Measurements from ENCODE around the gene ZSCAN5A. TPM values are rescaled to one million over a fixed set of nuclear protein-coding genes. Genes with fewer than 3 reads are reported as not detected.

Gene ZSCAN5A
- total RNA-seq, 1 donor: 4.3 TPM

DNA sequence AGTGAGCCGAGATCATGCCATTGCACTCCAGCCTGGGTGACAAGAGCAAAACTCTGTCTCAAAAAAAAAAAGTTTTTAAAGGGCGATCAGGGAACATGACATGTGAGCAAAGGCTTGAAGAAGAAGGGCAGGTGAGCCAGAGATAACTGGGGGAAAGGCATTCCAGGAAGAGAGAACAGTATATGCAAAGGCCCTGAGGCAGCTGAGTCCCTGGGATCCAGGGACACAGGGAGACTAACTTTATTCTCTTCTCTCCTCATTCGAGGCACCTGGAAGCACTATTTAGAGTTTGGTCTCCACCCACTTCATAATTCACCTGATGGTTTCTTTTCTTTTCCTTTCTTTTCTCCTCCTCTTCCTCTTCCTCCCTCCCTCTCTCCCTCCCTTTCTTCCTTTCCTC is 17.6 kb downstream of the ZSCAN5A start:
- DNase-seq (ENCODE audit: insufficient read length, low spot score, missing footprints): no peak
- H4K20me1 ChIP-seq (ENCODE audit: insufficient read depth, low read length): no peaks in the 10 kb centered on the region
- no peaks in the 10 kb centered on the region for H3K4me1 ChIP-seq (ENCODE audit: insufficient read depth, low read length)
- H3K79me2 ChIP-seq (ENCODE audit: insufficient read depth, low read length): no peaks in the 10 kb centered on the region
- H2AFZ ChIP-seq (ENCODE audit: low read length): no peak overlapping the region
- TF ChIP-seq CTCF (IDR thresholded peaks at IDR 0.05; ENCODE audit: extremely low read depth, low read depth, low read length): no peak
- no peaks in the 10 kb centered on the region for H3K27me3 ChIP-seq (ENCODE audit: insufficient read depth, low read length)
- H3K4me2 ChIP-seq (ENCODE audit: insufficient read depth, low read length): no peak overlapping the region
- no peaks in the 10 kb centered on the region for H3K9me3 ChIP-seq (ENCODE audit: low read depth, low read length)
- H3K27ac ChIP-seq (ENCODE audit: low read depth, low read length): no peak overlapping the region
- no peaks in the 10 kb centered on the region for H3K36me3 ChIP-seq (ENCODE audit: insufficient read depth, low read length)
- no peak overlapping the region for H3K4me3 ChIP-seq (ENCODE audit: insufficient read depth, low read length)

GRCh38 chr19:56295531-56296455 is 18.8 kb downstream of the ZSCAN5A start:
- H3K4me3 ChIP-seq (ENCODE audit: insufficient read depth, low read length): no peak overlapping the region
- H3K9me3 ChIP-seq (ENCODE audit: low read depth, low read length): no peaks in the 10 kb centered on the region
- H4K20me1 ChIP-seq (ENCODE audit: insufficient read depth, low read length): no peaks in the 10 kb centered on the region
- no peaks in the 10 kb centered on the region for H3K4me1 ChIP-seq (ENCODE audit: insufficient read depth, low read length)
- H3K79me2 ChIP-seq (ENCODE audit: insufficient read depth, low read length): no peaks in the 10 kb centered on the region
- no peak for TF ChIP-seq CTCF (IDR thresholded peaks at IDR 0.05; ENCODE audit: extremely low read depth, low read depth, low read length)
- peak; percentile 23 for DNase-seq (ENCODE audit: insufficient read length, low spot score, missing footprints)
- H3K27ac ChIP-seq (ENCODE audit: low read depth, low read length): no peak overlapping the region
- no peak overlapping the region for H3K4me2 ChIP-seq (ENCODE audit: insufficient read depth, low read length)
- H3K27me3 ChIP-seq (ENCODE audit: insufficient read depth, low read length): no peaks in the 10 kb centered on the region
- H2AFZ ChIP-seq (ENCODE audit: low read length): no peak overlapping the region
- H3K36me3 ChIP-seq (ENCODE audit: insufficient read depth, low read length): no peaks in the 10 kb centered on the region

- no peak overlapping the region for H3K4me3 ChIP-seq (ENCODE audit: insufficient read depth, low read length)
- no peak overlapping the region for H3K27ac ChIP-seq (ENCODE audit: low read depth, low read length)
- H3K27me3 ChIP-seq (ENCODE audit: insufficient read depth, low read length): no peaks in the 10 kb centered on the region
- no peak for TF ChIP-seq CTCF (IDR thresholded peaks at IDR 0.05; ENCODE audit: extremely low read depth, low read depth, low read length)
- H2AFZ ChIP-seq (ENCODE audit: low read length): no peak overlapping the region
- DNase-seq (ENCODE audit: insufficient read length, low spot score, missing footprints): peak; percentile 25
- H3K9me3 ChIP-seq (ENCODE audit: low read depth, low read length): no peaks in the 10 kb centered on the region
- H3K4me1 ChIP-seq (ENCODE audit: insufficient read depth, low read length): no peaks in the 10 kb centered on the region
- no peak overlapping the region for H3K4me2 ChIP-seq (ENCODE audit: insufficient read depth, low read length)
- H3K79me2 ChIP-seq (ENCODE audit: insufficient read depth, low read length): no peaks in the 10 kb centered on the region
- no peaks in the 10 kb centered on the region for H3K36me3 ChIP-seq (ENCODE audit: insufficient read depth, low read length)
- H4K20me1 ChIP-seq (ENCODE audit: insufficient read depth, low read length): no peaks in the 10 kb centered on the region
Observed at GRCh38 chr19:56294549-56294948, 20.1 kb downstream of the ZSCAN5A start.

- H3K79me2 ChIP-seq (ENCODE audit: insufficient read depth, low read length): no peaks in the 10 kb centered on the region
- no peaks in the 10 kb centered on the region for H3K4me1 ChIP-seq (ENCODE audit: insufficient read depth, low read length)
- no peak overlapping the region for H3K4me2 ChIP-seq (ENCODE audit: insufficient read depth, low read length)
- no peaks in the 10 kb centered on the region for H3K27me3 ChIP-seq (ENCODE audit: insufficient read depth, low read length)
- no peak overlapping the region for H2AFZ ChIP-seq (ENCODE audit: low read length)
- no peak overlapping the region for H3K27ac ChIP-seq (ENCODE audit: low read depth, low read length)
- no peak overlapping the region for H3K4me3 ChIP-seq (ENCODE audit: insufficient read depth, low read length)
- H4K20me1 ChIP-seq (ENCODE audit: insufficient read depth, low read length): no peaks in the 10 kb centered on the region
- H3K36me3 ChIP-seq (ENCODE audit: insufficient read depth, low read length): no peaks in the 10 kb centered on the region
- DNase-seq (ENCODE audit: insufficient read length, low spot score, missing footprints): peak; percentile 10
- H3K9me3 ChIP-seq (ENCODE audit: low read depth, low read length): no peaks in the 10 kb centered on the region
- TF ChIP-seq CTCF (IDR thresholded peaks at IDR 0.05; ENCODE audit: extremely low read depth, low read depth, low read length): no peak
Observed at GRCh38 chr19:56291867-56292266, 22.8 kb downstream of the ZSCAN5A start.

All from osteoblast (primary cell).